ENCODE results near the gene NEUROG2.

- TF ChIP-seq, protein P1, sequence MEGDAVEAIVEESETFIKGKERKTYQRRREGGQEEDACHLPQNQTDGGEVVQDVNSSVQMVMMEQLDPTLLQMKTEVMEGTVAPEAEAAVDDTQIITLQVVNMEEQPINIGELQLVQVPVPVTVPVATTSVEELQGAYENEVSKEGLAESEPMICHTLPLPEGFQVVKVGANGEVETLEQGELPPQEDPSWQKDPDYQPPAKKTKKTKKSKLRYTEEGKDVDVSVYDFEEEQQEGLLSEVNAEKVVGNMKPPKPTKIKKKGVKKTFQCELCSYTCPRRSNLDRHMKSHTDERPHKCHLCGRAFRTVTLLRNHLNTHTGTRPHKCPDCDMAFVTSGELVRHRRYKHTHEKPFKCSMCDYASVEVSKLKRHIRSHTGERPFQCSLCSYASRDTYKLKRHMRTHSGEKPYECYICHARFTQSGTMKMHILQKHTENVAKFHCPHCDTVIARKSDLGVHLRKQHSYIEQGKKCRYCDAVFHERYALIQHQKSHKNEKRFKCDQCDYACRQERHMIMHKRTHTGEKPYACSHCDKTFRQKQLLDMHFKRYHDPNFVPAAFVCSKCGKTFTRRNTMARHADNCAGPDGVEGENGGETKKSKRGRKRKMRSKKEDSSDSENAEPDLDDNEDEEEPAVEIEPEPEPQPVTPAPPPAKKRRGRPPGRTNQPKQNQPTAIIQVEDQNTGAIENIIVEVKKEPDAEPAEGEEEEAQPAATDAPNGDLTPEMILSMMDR (IDR thresholded peaks at IDR 0.05): peak; percentile 65 to 89 (median 72)
- peak in 1 of 3 donors; percentile 17 for TF ChIP-seq POLR2A (IDR thresholded peaks at IDR 0.05)
Measured at GRCh38 chr4:112523764-112524505, 8.0 kb upstream of the NEUROG2 start.
